ENCODE data around the gene FBRSL1.

FBRSL1 gene

DNA sequence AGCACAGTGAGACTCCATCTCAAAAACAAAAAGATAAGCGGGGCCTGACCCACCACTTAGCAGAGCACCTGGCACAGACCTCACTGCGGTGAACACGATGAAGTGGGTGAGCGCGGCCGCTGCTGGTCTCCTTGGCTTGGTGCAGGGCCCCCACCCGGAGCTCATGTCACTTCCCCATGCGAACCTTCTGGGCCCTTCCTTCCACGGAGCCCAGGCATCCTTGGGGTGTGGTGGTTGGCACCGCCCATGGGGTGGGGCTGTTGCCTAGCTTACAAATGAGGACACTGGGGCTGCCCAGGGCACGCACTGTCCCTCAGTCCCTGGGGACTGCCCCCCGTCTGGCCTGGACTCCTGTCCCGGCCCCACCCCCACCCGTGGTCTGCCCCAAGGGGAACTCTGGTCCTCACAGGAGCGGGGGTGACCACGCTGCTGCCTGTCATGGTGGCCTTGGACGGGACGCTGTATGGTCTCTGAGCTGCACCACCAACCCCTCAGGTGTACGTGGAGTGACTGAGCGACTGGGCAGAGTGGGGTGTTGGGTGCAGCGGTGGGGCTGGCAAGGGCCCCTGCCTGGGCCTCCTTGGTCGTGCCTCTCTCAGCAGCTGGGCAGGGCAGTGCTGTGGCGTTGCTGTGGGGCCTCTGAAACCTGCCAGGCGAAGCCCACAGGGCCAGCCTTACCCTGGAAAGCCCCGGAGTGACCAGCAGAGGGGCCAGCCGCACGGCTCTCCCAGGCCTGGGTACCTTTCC is 15.3 kb downstream of the FBRSL1 start:
- H2AFZ ChIP-seq (ENCODE audit: low read length) = no peak overlapping the region
- H3K27me3 ChIP-seq (replicated peaks; ENCODE audit: insufficient read depth, low read length) = no peaks in the 10 kb centered on the region
- no peak overlapping the region for H3K27ac ChIP-seq (ENCODE audit: low read length)
- H3K4me2 ChIP-seq (ENCODE audit: low read depth, low read length) = no peak overlapping the region
- no peaks in the 10 kb centered on the region for H3K36me3 ChIP-seq (replicated peaks; ENCODE audit: insufficient read depth, low read length)
- peaks cover 30% of the 10 kb centered on the region for H3K79me2 ChIP-seq (ENCODE audit: low read length)
- H3K9me3 ChIP-seq (replicated peaks; ENCODE audit: insufficient read depth, low read length) = no peaks in the 10 kb centered on the region
- no peak for DNase-seq
- no peak overlapping the region for H3K9ac ChIP-seq (ENCODE audit: low read length)
- H3K9me2 ChIP-seq (replicated peaks; ENCODE audit: insufficient read depth, low read length) = no peaks in the 10 kb centered on the region
- no peaks in the 10 kb centered on the region for H3K4me1 ChIP-seq (ENCODE audit: low read length)
- no peaks in the 10 kb centered on the region for H4K20me1 ChIP-seq (ENCODE audit: insufficient read depth, low read length)
- TF ChIP-seq EZH2 (optimal IDR thresholded peaks at IDR 0.05; ENCODE audit: low read depth, low read length) (no peak), EZH2phosphoT487 (IDR thresholded peaks at IDR 0.05; ENCODE audit: low read length) (no peak), CTCF (IDR thresholded peaks at IDR 0.05; ENCODE audit: low read length) (no peak)
- H3K4me3 ChIP-seq (ENCODE audit: low read length) = no peak overlapping the region
- H3F3A ChIP-seq (ENCODE audit: insufficient read depth, low read length) = no peaks in the 10 kb centered on the region

DNA sequence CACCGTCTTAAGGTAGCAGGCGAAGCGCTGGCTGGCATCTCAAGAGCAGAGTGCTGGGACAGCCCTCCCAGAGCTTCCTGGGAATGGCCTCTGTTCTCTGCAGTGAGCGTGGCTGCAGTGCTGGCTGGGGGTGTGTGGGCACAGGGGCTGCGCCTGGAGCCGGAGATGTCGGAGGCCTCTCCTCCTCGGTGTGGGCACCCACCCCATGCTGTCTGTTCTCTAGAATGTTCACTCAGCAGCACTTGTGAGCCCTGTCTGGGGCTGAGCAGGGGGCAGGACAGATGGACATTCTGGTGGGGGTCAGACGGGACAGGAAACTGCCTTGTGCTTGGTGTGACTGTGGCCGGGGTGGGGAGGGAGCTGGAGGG is 15.9 kb downstream of the FBRSL1 start:
- peaks cover 30% of the 10 kb centered on the region for H3K79me2 ChIP-seq (ENCODE audit: low read length)
- H3K4me1 ChIP-seq (ENCODE audit: low read length) = no peaks in the 10 kb centered on the region
- H3K27ac ChIP-seq (ENCODE audit: low read length) = no peak overlapping the region
- H3F3A ChIP-seq (ENCODE audit: insufficient read depth, low read length) = no peaks in the 10 kb centered on the region
- no peak overlapping the region for H3K4me3 ChIP-seq (ENCODE audit: low read length)
- no peak overlapping the region for H2AFZ ChIP-seq (ENCODE audit: low read length)
- no peaks in the 10 kb centered on the region for H3K9me2 ChIP-seq (replicated peaks; ENCODE audit: insufficient read depth, low read length)
- H3K4me2 ChIP-seq (ENCODE audit: low read depth, low read length) = no peak overlapping the region
- TF ChIP-seq CTCF (IDR thresholded peaks at IDR 0.05; ENCODE audit: low read length) (no peak), EZH2phosphoT487 (IDR thresholded peaks at IDR 0.05; ENCODE audit: low read length) (no peak), EZH2 (optimal IDR thresholded peaks at IDR 0.05; ENCODE audit: low read depth, low read length) (no peak)
- DNase-seq = no peak
- no peaks in the 10 kb centered on the region for H4K20me1 ChIP-seq (ENCODE audit: insufficient read depth, low read length)
- no peaks in the 10 kb centered on the region for H3K36me3 ChIP-seq (replicated peaks; ENCODE audit: insufficient read depth, low read length)
- H3K9me3 ChIP-seq (replicated peaks; ENCODE audit: insufficient read depth, low read length) = no peaks in the 10 kb centered on the region
- no peaks in the 10 kb centered on the region for H3K27me3 ChIP-seq (replicated peaks; ENCODE audit: insufficient read depth, low read length)
- H3K9ac ChIP-seq (ENCODE audit: low read length) = no peak overlapping the region

GRCh38 chr12:132506328-132507160 is 16.6 kb downstream of the FBRSL1 start:
- H3K27ac ChIP-seq (ENCODE audit: low read length) = no peak overlapping the region
- no peak for TF ChIP-seq EZH2 (optimal IDR thresholded peaks at IDR 0.05; ENCODE audit: low read depth, low read length)
- H3F3A ChIP-seq (ENCODE audit: insufficient read depth, low read length) = no peaks in the 10 kb centered on the region
- H4K20me1 ChIP-seq (ENCODE audit: insufficient read depth, low read length) = no peaks in the 10 kb centered on the region
- no peaks in the 10 kb centered on the region for H3K27me3 ChIP-seq (replicated peaks; ENCODE audit: insufficient read depth, low read length)
- H3K4me3 ChIP-seq (ENCODE audit: low read length) = no peak overlapping the region
- H3K4me1 ChIP-seq (ENCODE audit: low read length) = no peaks in the 10 kb centered on the region
- H2AFZ ChIP-seq (ENCODE audit: low read length) = no peak overlapping the region
- H3K9me3 ChIP-seq (replicated peaks; ENCODE audit: insufficient read depth, low read length) = no peaks in the 10 kb centered on the region
- H3K4me2 ChIP-seq (ENCODE audit: low read depth, low read length) = no peak overlapping the region
- H3K9ac ChIP-seq (ENCODE audit: low read length) = no peak overlapping the region
- peaks cover 25% of the 10 kb centered on the region for H3K79me2 ChIP-seq (ENCODE audit: low read length)
- DNase-seq = no peak
- H3K9me2 ChIP-seq (replicated peaks; ENCODE audit: insufficient read depth, low read length) = no peaks in the 10 kb centered on the region
- H3K36me3 ChIP-seq (replicated peaks; ENCODE audit: insufficient read depth, low read length) = no peaks in the 10 kb centered on the region
